Right cardiac atrium (tissue), 5 donors: ENCODE measurements around the gene ERCC6L2. TPM values are rescaled to one million over a fixed set of nuclear protein-coding genes. Genes with fewer than 3 reads are reported as not detected.

Experiments
- ATAC-seq, 2 donors: fragments of 200-7000 bp; cut with Tn5 transposase; one replicate each; pipeline versions ENCODE4 v1.8.0 to v1.9.1; 2020; ENCODE audit warnings: moderate library complexity in 2 of 2, mild to moderate bottlenecking in 1 of 2
- DNase-seq, 3 donors: peaks; one replicate each; pipeline ENCODE4 v3.0.0-alpha.2; 2020
- H3K27ac ChIP-seq: one replicate; pipeline ENCODE4 v1.5.1; 2013; ENCODE audit warnings: mild to moderate bottlenecking, low read length, control low read depth, moderate library complexity
- H3K27me3 ChIP-seq: one replicate; pipeline ENCODE4 v1.6.1; 2013; ENCODE audit not compliant: control insufficient read depth, insufficient read depth
- H3K4me1 ChIP-seq: one replicate; pipeline ENCODE4 v1.6.1; 2013; ENCODE audit warnings: low read length; ENCODE audit not compliant: control insufficient read depth, insufficient read depth
- H3K4me3 ChIP-seq: one replicate; pipeline ENCODE4 v1.5.1; 2013; ENCODE audit warnings: low read length, control low read depth
- H3K9me3 ChIP-seq: one replicate; pipeline ENCODE4 v1.6.1; 2013; ENCODE audit warnings: low read length; ENCODE audit not compliant: control insufficient read depth
- WGBS: extraction: QIAGEN DNeasy Blood & Tissue Kit; methylation state at CpG from one replicate; pipeline ENCODE4 v1.1.7; 2013; 5-methylcytosine and 5-hydroxymethylcytosine counted together
- intact Hi-C, 4 donors: fragments of 100-400 bp; cut with DNase I; formaldehyde crosslinking; loops; one replicate each; pipeline versions ENCODE4 v1.11.0 to v1.14.0; 2022 to 2023
- polyA plus RNA-seq: library from polyadenylated mRNA; stranded (reverse); fragments of 200-250 nt; gene quantifications from one replicate; pipeline ENCODE4 v1.2.3, GENCODE V29; 2013
- total RNA-seq, 4 donors: library from RNA; stranded (reverse); fragmentation: NEBNext Ultra II Directional; extraction: Animal tissue kit (Norgen Biotek cat#: 25700); gene quantifications; one replicate each; pipeline ENCODE4 v1.2.1, GENCODE V29; 2021
- donor health status: healthy with polysubstance abuse.
- donor health status: DM: no; HTN: yes; CAD: no.
- donor health status: DM: no; HTN: no; CAD: no.
- donor health status: DM: no; HTN: yes; CAD: no; lungs with severe emphysema.
- donor health status: DM: yes; HTN: yes; CAD: no.

Gene ERCC6L2
- total and polyA plus RNA-seq, 5 donors, result 6.8 to 41.0 (median 34.4) TPM

DNA sequence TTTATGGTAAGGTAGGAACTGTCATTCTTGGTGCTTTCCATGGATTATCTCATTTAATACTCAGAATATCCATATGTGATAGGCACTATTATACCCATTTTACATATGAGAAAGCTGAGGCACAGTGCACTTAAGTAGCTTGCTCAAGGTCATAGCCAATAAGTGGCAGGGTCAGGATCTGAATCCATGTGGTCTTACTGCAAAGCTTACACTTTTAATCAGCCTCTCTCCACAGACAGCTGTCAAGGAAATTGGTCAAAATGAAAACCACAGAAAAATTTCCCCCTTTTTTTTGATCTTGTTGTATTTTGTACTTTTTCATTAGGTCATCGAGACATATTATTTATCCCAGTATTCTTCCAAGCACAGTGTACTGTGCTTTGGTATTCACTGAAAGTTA lies 78.5 kb downstream of the ERCC6L2 start:
- Histone ChIP-seq H3K4me3 (no peak overlapping the region), H3K27ac (no peak overlapping the region), H3K4me1 (no peaks in the 10 kb centered on the region), H3K9me3 (no peaks in the 10 kb centered on the region), H3K27me3 (no peaks in the 10 kb centered on the region)
- DNase-seq, result no peak
- 90% methylated on average over 1 of the region's 1 CpG for WGBS
- no peak for ATAC-seq
- intact Hi-C loops, result no loop called here

DNA sequence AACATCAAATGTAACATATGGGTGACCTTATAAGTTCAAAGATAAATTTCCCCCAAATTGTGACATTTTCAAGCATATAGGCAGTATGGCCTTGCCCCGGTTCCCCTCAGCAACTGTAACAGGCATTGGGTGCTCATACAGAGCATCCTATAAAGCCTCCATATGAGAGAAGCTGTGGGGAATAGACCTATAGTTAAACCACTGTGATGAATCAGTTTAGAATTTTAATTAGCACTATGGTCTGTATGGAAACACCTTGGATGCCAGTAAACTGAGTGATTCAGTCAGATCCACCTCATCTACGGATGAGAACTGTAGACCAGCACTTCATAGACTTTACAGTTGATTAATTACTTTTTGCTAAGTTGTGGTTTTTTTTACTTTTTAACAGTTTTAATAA lies 79.4 kb downstream of the ERCC6L2 start:
- no peak for DNase-seq
- 98% methylated on average over 2 of the region's 2 CpGs for WGBS
- Histone ChIP-seq H3K27ac (no peak overlapping the region), H3K27me3 (no peaks in the 10 kb centered on the region), H3K4me3 (no peak overlapping the region), H3K9me3 (no peaks in the 10 kb centered on the region), H3K4me1 (no peaks in the 10 kb centered on the region)
- no peak for ATAC-seq
- intact Hi-C loops, result no loop called here

DNA sequence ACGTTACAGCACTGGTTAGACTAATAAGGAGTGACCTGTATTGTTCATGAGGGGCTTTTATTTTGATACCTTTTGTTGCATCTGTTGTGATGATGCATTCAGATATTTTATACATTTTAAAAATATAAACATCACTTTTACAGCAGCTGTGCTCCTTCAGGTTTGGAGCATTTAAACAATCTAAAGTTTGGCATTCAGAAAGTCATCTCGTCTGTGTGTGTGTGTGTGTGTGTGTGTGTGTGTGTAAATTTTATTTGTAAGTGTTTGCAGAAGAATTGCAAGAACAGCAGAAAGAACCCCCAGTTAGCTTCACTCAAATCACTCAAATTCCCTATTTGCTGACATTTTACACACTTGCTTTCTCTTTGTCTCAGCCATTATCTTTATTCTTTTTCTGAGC lies 87.4 kb downstream of the ERCC6L2 start:
- WGBS, result 87% methylated on average over 2 of the region's 2 CpGs
- H3K9me3 ChIP-seq, result no peaks in the 10 kb centered on the region
- no peak overlapping the region for H3K27ac ChIP-seq
- no peaks in the 10 kb centered on the region for H3K27me3 ChIP-seq
- no peak for DNase-seq
- intact Hi-C loops, result no loop called here
- H3K4me3 ChIP-seq, result no peak overlapping the region
- no peak for ATAC-seq
- H3K4me1 ChIP-seq, result peaks cover 1% of the 10 kb centered on the region

DNA sequence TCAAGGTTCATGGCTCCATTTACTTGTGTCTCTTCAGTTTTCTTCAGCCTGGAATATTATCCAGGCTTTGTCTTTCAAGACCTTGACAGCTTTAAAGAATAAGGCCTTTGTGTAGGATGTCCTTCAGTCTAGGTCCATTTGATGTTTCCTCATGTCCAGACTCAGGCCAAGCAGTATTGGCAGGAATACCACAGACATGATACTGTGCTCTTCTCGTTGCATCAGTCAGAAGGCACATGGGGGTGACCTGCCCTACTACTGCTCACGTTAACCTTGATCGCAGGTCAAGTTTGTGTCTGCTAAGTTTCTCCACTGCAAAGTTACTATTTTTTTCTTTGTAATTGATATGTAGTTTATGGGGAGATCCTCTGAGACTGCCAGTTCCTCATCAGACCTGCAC lies 88.2 kb downstream of the ERCC6L2 start:
- no peak overlapping the region for H3K27ac ChIP-seq
- intact Hi-C loops, result no loop called here
- WGBS, result 92% methylated on average over 3 of the region's 3 CpGs
- H3K4me3 ChIP-seq, result no peak overlapping the region
- ATAC-seq (no peak), DNase-seq (no peak)
- peaks cover 1% of the 10 kb centered on the region for H3K4me1 ChIP-seq
- no peaks in the 10 kb centered on the region for H3K9me3 ChIP-seq
- H3K27me3 ChIP-seq, result no peaks in the 10 kb centered on the region

DNA sequence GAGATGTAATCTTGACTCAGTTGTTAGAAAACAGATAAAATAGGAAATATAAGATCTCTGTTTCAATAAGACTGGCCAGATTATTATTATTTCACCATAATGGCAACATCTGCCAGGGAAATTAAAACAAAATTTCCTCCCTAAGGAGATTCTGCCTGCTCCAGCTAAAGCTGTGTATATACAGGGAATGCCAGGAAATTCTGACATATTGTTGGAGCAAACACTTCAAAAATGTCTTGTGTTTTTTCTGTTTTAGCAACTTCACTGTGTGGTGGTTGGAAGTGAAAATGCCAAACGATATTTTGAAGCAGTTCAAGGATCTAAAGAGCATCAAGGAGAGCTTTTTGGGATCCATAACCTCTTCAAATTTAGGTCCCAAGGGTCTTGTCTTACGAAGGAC lies 90.8 kb downstream of the ERCC6L2 start:
- ATAC-seq (peak in 1 of 2 donors; percentile 51), DNase-seq (no peak)
- Histone ChIP-seq H3K9me3 (no peaks in the 10 kb centered on the region), H3K4me1 (no peaks in the 10 kb centered on the region), H3K4me3 (no peak overlapping the region), H3K27me3 (no peaks in the 10 kb centered on the region), H3K27ac (no peak overlapping the region)
- intact Hi-C loops, result no loop called here
- 40% methylated on average over 2 of the region's 2 CpGs for WGBS

DNA sequence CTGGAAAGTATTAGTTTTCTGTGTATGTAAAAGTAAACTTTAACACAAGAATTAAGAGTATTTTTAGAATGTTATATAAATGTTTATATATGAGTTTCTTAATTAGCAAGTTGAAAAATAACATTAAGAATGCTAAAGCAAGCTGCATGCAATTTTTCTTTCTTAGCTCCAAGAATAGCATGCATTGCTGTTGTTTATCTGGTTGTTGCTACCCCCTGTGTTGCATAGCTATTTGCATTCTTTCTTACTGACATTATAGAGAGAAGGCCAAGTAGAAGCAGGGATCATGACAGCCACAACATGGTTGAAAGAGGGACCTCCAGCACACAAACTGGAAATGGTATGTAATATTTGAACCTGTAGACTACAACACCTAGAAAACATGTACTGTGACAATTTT lies 94.8 kb downstream of the ERCC6L2 start:
- intact Hi-C loops, result no loop called here
- Histone ChIP-seq H3K4me3 (no peak overlapping the region), H3K27me3 (no peaks in the 10 kb centered on the region), H3K4me1 (no peaks in the 10 kb centered on the region), H3K9me3 (no peaks in the 10 kb centered on the region), H3K27ac (no peak overlapping the region)
- ATAC-seq (no peak), DNase-seq (no peak)

DNA sequence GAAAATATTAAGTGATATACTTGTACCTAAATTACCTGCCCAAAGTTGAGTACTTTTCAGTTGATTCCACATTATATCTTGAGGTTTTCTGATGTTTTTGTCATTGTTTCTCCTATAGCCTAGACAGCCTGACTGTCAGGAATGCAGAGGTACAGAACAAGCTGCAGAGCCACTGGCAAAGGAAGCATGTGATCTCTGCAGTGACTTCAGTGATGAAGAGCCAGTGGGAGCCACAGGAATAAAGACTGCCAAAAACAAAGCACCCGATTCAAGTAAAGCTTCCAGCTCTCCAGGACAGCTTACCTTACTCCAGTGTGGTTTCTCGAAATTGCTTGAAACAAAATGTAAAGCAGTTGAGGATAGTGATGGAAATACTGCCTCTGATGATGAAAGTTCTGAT lies 96.3 kb downstream of the ERCC6L2 start:
- no peaks in the 10 kb centered on the region for H3K27me3 ChIP-seq

DNA sequence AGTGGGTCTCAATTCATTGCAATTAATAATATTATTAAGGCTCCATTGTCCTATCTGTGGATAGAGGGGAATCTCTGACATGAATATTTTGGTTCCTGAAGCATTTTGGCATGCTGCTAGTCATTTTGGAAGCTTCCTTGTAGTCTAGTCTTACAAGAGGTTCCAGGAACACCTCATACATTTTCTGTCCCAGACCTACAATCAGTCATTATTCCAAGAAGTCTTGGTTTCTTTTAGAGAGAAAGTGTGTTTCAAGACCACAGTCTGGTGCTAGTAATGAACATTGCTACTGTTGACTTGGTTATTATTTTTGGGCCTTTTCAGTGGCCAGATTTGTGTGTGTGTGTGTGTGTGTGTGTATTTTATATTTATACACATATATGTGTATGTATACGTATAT lies 98.9 kb downstream of the ERCC6L2 start:
- Histone ChIP-seq H3K4me1 (no peaks in the 10 kb centered on the region), H3K9me3 (no peaks in the 10 kb centered on the region), H3K4me3 (no peak overlapping the region), H3K27me3 (no peaks in the 10 kb centered on the region), H3K27ac (no peak overlapping the region)
- no peak for ATAC-seq
- intact Hi-C loops, result no loop called here
- 90% methylated on average over 1 of the region's 1 CpG for WGBS
- no peak for DNase-seq

More for the DNA sequence above, 96.3 kb downstream of the ERCC6L2 start:
- Histone ChIP-seq H3K4me3 (no peak overlapping the region), H3K9me3 (no peaks in the 10 kb centered on the region), H3K27ac (no peak overlapping the region), H3K4me1 (no peaks in the 10 kb centered on the region)
- 67% methylated on average over 2 of the region's 2 CpGs for WGBS
- no peak for ATAC-seq
- intact Hi-C loops, result no loop called here
- DNase-seq, result no peak

DNA sequence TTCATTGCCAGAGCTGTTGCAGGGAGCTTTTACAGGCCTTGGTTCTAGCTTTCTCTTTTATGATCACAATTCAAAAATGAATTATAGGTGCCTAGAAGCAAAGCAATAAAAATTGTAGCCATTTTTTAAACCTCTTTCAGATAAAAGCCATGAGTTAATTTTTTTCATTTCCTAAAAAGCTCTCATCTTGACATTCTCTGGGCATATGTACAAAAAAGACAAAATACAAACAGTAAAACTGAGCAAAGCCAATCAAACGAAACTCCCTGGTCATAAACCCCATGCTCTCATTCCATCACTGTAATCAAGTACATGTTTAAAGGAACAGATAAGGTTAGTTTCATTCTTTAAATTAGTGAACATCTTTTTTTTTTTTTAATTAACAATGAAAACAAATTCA lies 101.9 kb downstream of the ERCC6L2 start:
- Histone ChIP-seq H3K27ac (no peak overlapping the region), H3K4me3 (no peak overlapping the region), H3K4me1 (no peaks in the 10 kb centered on the region), H3K27me3 (no peaks in the 10 kb centered on the region), H3K9me3 (no peaks in the 10 kb centered on the region)
- ATAC-seq (no peak), DNase-seq (no peak)
- WGBS, result 81% methylated on average over 1 of the region's 1 CpG
- intact Hi-C loops, result no loop called here

DNA sequence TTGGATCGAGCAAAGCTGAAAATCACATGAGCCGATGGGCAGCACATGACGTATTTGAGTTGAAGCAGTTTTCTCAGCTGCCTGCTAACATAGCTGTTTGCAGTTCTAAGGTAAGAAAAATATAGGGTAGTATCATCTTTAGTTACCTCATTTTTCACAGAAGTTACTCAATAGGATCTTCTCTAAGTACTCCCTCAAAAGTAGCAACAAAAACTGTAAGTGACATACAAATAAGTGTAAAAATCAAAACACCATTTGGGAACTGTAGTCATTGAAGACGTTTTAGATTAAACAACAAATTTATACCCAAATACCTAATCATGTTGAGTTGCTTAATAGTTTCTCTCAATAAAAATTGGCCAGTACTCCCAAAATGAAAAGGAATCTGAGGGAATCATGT lies 102.6 kb downstream of the ERCC6L2 start:
- Histone ChIP-seq H3K27me3 (no peaks in the 10 kb centered on the region), H3K4me3 (no peak overlapping the region), H3K4me1 (no peaks in the 10 kb centered on the region), H3K9me3 (no peaks in the 10 kb centered on the region), H3K27ac (no peak overlapping the region)
- no peak for DNase-seq
- 95% methylated on average over 4 of the region's 4 CpGs for WGBS
- no peak for ATAC-seq
- intact Hi-C loops, result no loop called here

DNA sequence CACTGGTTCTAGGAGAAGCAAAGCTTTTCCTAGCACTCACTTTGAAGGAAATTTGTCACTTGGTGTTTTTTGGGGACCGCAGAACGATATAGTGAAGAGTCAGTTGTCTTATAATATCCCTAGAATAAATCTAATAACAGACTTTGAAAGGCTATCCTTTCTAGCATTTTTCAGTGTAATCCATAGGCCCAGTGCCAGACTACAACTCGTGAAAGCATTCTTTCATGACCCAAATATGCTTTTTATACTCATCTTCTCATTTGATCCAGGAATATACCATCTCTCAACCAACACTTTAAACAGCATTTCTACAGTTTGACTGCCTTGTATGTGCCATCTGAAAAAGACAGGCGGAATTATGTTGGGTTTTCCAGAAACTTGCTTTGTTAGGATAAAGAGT lies 104.0 kb downstream of the ERCC6L2 start:
- Histone ChIP-seq H3K9me3 (no peaks in the 10 kb centered on the region), H3K4me1 (no peaks in the 10 kb centered on the region), H3K4me3 (no peak overlapping the region), H3K27ac (no peak overlapping the region), H3K27me3 (no peaks in the 10 kb centered on the region)
- intact Hi-C loops, result no loop called here
- no peak for ATAC-seq
- WGBS, result 83% methylated on average over 4 of the region's 4 CpGs
- no peak for DNase-seq

DNA sequence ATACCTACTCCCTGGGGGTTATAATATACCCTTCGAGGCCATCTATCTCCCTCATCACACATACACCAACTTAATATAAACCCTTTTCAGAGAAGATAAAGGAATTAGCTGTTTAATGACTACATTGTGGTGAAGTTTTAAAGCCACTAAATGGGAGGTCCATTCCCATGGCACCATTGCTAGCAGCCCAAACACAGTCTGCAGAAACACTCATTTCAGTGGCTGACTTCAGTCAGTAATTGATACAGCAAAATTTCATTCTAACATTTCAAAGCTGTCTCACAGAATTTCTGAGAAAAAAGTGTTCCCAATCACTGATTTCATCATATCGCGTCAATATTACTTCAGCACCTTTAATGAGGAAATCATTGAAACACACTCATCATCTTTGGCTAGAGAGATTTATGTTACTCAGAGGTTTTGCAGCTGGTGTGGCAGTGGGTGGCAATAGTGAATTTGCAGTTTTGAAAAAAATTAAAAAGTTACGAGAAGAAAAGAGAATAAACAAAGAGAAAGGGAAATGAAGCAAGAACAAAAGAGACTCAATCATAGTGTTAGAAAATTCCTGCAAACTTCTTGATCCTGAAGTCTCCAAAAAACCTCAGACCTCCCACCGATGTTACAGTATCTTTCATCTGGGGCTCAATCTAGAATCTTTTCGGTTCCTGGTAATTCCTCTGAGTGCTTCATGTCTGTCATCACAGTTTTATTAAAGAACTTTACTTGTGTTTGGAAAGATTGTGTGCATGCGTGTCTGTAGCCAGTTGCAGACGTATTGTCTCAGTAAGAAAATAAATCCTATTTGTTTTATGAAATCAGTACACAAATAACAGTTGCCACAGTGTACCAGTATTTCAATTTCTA lies 105.0 kb downstream of the ERCC6L2 start:
- DNase-seq (no peak), ATAC-seq (peak in 1 of 2 donors; percentile 34)
- Histone ChIP-seq H3K4me1 (no peaks in the 10 kb centered on the region), H3K27me3 (no peaks in the 10 kb centered on the region), H3K9me3 (no peaks in the 10 kb centered on the region), H3K27ac (no peak overlapping the region), H3K4me3 (no peak overlapping the region)
- intact Hi-C loops, result no loop called here
- 76% methylated on average over 8 of the region's 8 CpGs for WGBS
